GM12872 (cell line): ENCODE results near the gene PACRG.

ENCODE experiments used
- CTCF ChIP-seq: IDR thresholded peaks from 3 replicates; pipeline ENCODE4 v1.5.1; 2011; ENCODE audit warnings: low read depth, mild to moderate bottlenecking, low read length, moderate library complexity; ENCODE audit not compliant: insufficient read depth

Gene PACRG

GRCh38 chr6:163023700-163024099 lies 295.9 kb downstream of the PACRG start:
- TF ChIP-seq CTCF: no peak

- no peak for TF ChIP-seq CTCF
Observed at GRCh38 chr6:163026893-163027292, 299.1 kb downstream of the PACRG start.

- TF ChIP-seq CTCF: no peak
Observed at GRCh38 chr6:163030980-163031379, 303.2 kb downstream of the PACRG start.

GRCh38 chr6:163031931-163032330 lies 304.2 kb downstream of the PACRG start:
- TF ChIP-seq CTCF: no peak

- TF ChIP-seq CTCF: no peak
Observed at GRCh38 chr6:163036160-163036645, 308.4 kb downstream of the PACRG start.

- no peak for TF ChIP-seq CTCF
Observed at GRCh38 chr6:163038317-163038716, 310.5 kb downstream of the PACRG start.

GRCh38 chr6:163048345-163048744 lies 320.6 kb downstream of the PACRG start:
- no peak for TF ChIP-seq CTCF
